Loucy (cell line): ENCODE results near the gene IRF6.

Experiments used
- CTCF ChIP-seq: fragments of 200-600 bp; sonication (generic); conservative IDR thresholded peaks from 2 replicates; pipeline ENCODE4 v1.5.1; 2014; ENCODE audit warnings: mild to moderate bottlenecking, antibody characterized with exemption, low read length
- EZH2phosphoT487 ChIP-seq: fragments of 200-600 bp; IDR thresholded peaks from 2 replicates; pipeline ENCODE4 v1.6.1; 2018; ENCODE audit warnings: antibody characterized with exemption, mild to moderate bottlenecking, moderate library complexity, borderline replicate concordance

- no peak for TF ChIP-seq CTCF
- no peak for TF ChIP-seq EZH2phosphoT487
Observed at GRCh38 chr1:209807509-209807908, 1.6 kb upstream of the IRF6 start.
